IMR-90 (cell line): ENCODE measurements around the gene ITGB1BP1. TPM values are rescaled to one million over a fixed set of nuclear protein-coding genes. Genes with fewer than 3 reads are reported as not detected.

ENCODE experiments used
- ATAC-seq: fragments of 200-7000 bp; cut with Tn5 transposase; 2 replicates; pipeline ENCODE4 v1.9.1; 2020; ENCODE audit warnings: low read depth, mild to moderate bottlenecking, moderate library complexity
- BruUV-seq: library from RNA; stranded (reverse); fragments of 400-500 nt; replicated peaks from 2 replicates; lab custom pipeline; 2021; lab: Mats Ljungman, UMichigan
- CTCF ChIA-PET: fragments of 300-600 bp; formaldehyde crosslinking; extraction: SDS; loops from one replicate; lab custom pipeline; 2021; ENCODE audit warnings: antibody characterized with exemption; lab: Yijun Ruan, JAX
- POLR2A ChIA-PET: fragments of 300-600 bp; sonication (Branson Sonifier 250); formaldehyde crosslinking; loops from one replicate; lab custom pipeline; 2022; ENCODE audit warnings: antibody characterized with exemption; ENCODE audit not compliant: unreplicated experiment; lab: Charles Lee
- DNase-seq: peaks from one replicate; pipeline ENCODE4 v3.0.0; 2013
- H2AFZ ChIP-seq: replicated peaks from 2 replicates; pipeline ENCODE3; 2013; ENCODE audit warnings: low read length, mild to moderate bottlenecking; ENCODE audit not compliant: poor library complexity
- H2AK5ac ChIP-seq: 2 replicates; pipeline ENCODE4 v1.6.1; 2013; ENCODE audit warnings: low read depth, low read length, inconsistent platforms
- H2AK9ac ChIP-seq: replicated peaks from 2 replicates; pipeline ENCODE3; 2013; ENCODE audit warnings: mild to moderate bottlenecking, low read depth, low read length, moderate library complexity; ENCODE audit not compliant: poor library complexity
- H2BK120ac ChIP-seq: 2 replicates; pipeline ENCODE4 v1.6.1; 2013; ENCODE audit warnings: low read depth, low read length, inconsistent platforms
- H2BK15ac ChIP-seq: 3 replicates; pipeline ENCODE4 v1.6.1; 2013; ENCODE audit warnings: low read depth, low read length, inconsistent platforms
- H2BK20ac ChIP-seq: 2 replicates; pipeline ENCODE4 v1.6.1; 2013; ENCODE audit warnings: low read depth, mild to moderate bottlenecking, inconsistent platforms, low read length, moderate library complexity
- H2BK5ac ChIP-seq: 2 replicates; pipeline ENCODE4 v1.6.1; 2013; ENCODE audit warnings: mild to moderate bottlenecking, low read depth, low read length, inconsistent platforms; ENCODE audit not compliant: poor library complexity, severe bottlenecking
- H3K14ac ChIP-seq: replicated peaks from 2 replicates; pipeline ENCODE4 v1.6.1; 2013; ENCODE audit warnings: low read depth, low read length, inconsistent platforms
- H3K18ac ChIP-seq: 2 replicates; pipeline ENCODE4 v1.6.1; 2013; ENCODE audit warnings: low read depth, low read length, control low read depth
- H3K23ac ChIP-seq: 2 replicates; pipeline ENCODE4 v1.6.1; 2013; ENCODE audit warnings: low read depth, low read length, inconsistent platforms
- H3K27ac ChIP-seq: 2 replicates; pipeline ENCODE4 v1.5.1; 2013; ENCODE audit warnings: mild to moderate bottlenecking, control low read depth, low read length; ENCODE audit not compliant: insufficient read depth
- H3K27me3 ChIP-seq: 2 replicates; pipeline ENCODE4 v1.6.1; 2013; ENCODE audit warnings: low read length; ENCODE audit not compliant: control insufficient read depth, insufficient read depth
- H3K36me3 ChIP-seq: 2 replicates; pipeline ENCODE4 v1.6.1; 2013; ENCODE audit warnings: low read length, mixed read lengths; ENCODE audit not compliant: control insufficient read depth, insufficient read depth
- H3K4ac ChIP-seq: 2 replicates; pipeline ENCODE4 v1.6.1; 2013; ENCODE audit warnings: low read depth, low read length, inconsistent platforms
- H3K4me1 ChIP-seq: 2 replicates; pipeline ENCODE4 v1.6.1; 2013; ENCODE audit warnings: low read length, mixed read lengths; ENCODE audit not compliant: control insufficient read depth, insufficient read depth
- H3K4me2 ChIP-seq: 2 replicates; pipeline ENCODE4 v1.6.1; 2013; ENCODE audit warnings: low read depth, mild to moderate bottlenecking, control low read depth, low read length, moderate library complexity
- H3K4me3 ChIP-seq: 2 replicates; pipeline ENCODE4 v1.5.1; 2013; ENCODE audit warnings: low read depth, mild to moderate bottlenecking, control low read depth, low read length, moderate library complexity; ENCODE audit not compliant: insufficient read depth
- H3K56ac ChIP-seq: 2 replicates; pipeline ENCODE4 v1.6.1; 2013; ENCODE audit warnings: low read length, inconsistent platforms; ENCODE audit not compliant: insufficient read depth; ENCODE audit errors: extremely low read depth
- H3K79me1 ChIP-seq, 2 experiments: 2 replicates each; pipeline ENCODE4 v1.6.1; 2013; ENCODE audit warnings: low read length in 2 of 2, inconsistent platforms in 1 of 2, low read depth in 1 of 2
- H3K9ac ChIP-seq: 2 replicates; pipeline ENCODE4 v1.6.1; 2013; ENCODE audit warnings: low read depth, low read length, control low read depth
- H3K9me1 ChIP-seq: 2 replicates; pipeline ENCODE4 v1.6.1; 2013; ENCODE audit warnings: low read length, inconsistent platforms; ENCODE audit not compliant: insufficient read depth
- H3K9me3 ChIP-seq: 2 replicates; pipeline ENCODE4 v1.6.1; 2013; ENCODE audit warnings: low read length; ENCODE audit not compliant: control insufficient read depth, insufficient read depth
- H4K20me1 ChIP-seq: 2 replicates; pipeline ENCODE4 v1.6.1; 2013; ENCODE audit warnings: low read length, inconsistent platforms; ENCODE audit not compliant: insufficient read depth
- H4K5ac ChIP-seq: 2 replicates; pipeline ENCODE4 v1.6.1; 2013; ENCODE audit warnings: mild to moderate bottlenecking, low read depth, low read length, control low read depth
- H4K8ac ChIP-seq, 2 experiments: 2 replicates each; pipeline ENCODE4 v1.6.1; 2013; ENCODE audit warnings: low read depth in 2 of 2, low read length in 2 of 2, control low read depth in 1 of 2, inconsistent platforms in 1 of 2
- H4K91ac ChIP-seq: 2 replicates; pipeline ENCODE4 v1.6.1; 2013; ENCODE audit warnings: low read depth, low read length, inconsistent platforms; ENCODE audit not compliant: insufficient read depth
- BHLHE40 ChIP-seq: fragments of 150-350 bp; IDR thresholded peaks from 2 replicates; pipeline ENCODE4 v1.6.1; 2016; ENCODE audit warnings: mild to moderate bottlenecking, low read depth, low read length
- CEBPB ChIP-seq: IDR thresholded peaks from 2 replicates; pipeline ENCODE4 v1.6.1; 2012; ENCODE audit warnings: low read depth, low read length, improper control_type of control experiment
- CHD1 ChIP-seq: IDR thresholded peaks from 2 replicates; pipeline ENCODE4 v1.6.1; 2012; ENCODE audit warnings: low read depth, low read length, improper control_type of control experiment
- FOS ChIP-seq: fragments of 150-350 bp; IDR thresholded peaks from 2 replicates; pipeline ENCODE4 v1.6.1; 2016; ENCODE audit warnings: low read depth, low read length
- MAFK ChIP-seq: IDR thresholded peaks from 2 replicates; pipeline ENCODE4 v1.6.1; 2012; ENCODE audit warnings: low read depth, low read length, improper control_type of control experiment
- MXI1 ChIP-seq: IDR thresholded peaks from 2 replicates; pipeline ENCODE4 v1.6.1; 2012; ENCODE audit warnings: low read depth, mild to moderate bottlenecking, low read length, moderate library complexity, borderline replicate concordance
- NFE2L2 ChIP-seq: fragments of 150-350 bp; IDR thresholded peaks from 2 replicates; pipeline ENCODE4 v1.6.1; 2016; ENCODE audit warnings: low read depth, mild to moderate bottlenecking, low read length
- POLR2A ChIP-seq: IDR thresholded peaks from 2 replicates; pipeline ENCODE4 v1.6.1; 2012; ENCODE audit warnings: mild to moderate bottlenecking, low read depth, low read length
- RAD21 ChIP-seq: IDR thresholded peaks from 2 replicates; pipeline ENCODE4 v1.6.1; 2012; ENCODE audit warnings: low read length, improper control_type of control experiment
- RCOR1 ChIP-seq: IDR thresholded peaks from 2 replicates; pipeline ENCODE4 v1.6.1; 2012; ENCODE audit warnings: mild to moderate bottlenecking, low read length, improper control_type of control experiment; ENCODE audit not compliant: insufficient replicate concordance
- RFX5 ChIP-seq: IDR thresholded peaks from 2 replicates; pipeline ENCODE4 v1.8.0; 2012; ENCODE audit warnings: low read depth, mild to moderate bottlenecking, low read length, moderate library complexity
- SMC3 ChIP-seq: fragments of 150-350 bp; IDR thresholded peaks from 2 replicates; pipeline ENCODE4 v1.6.1; 2016; ENCODE audit warnings: low read depth, mild to moderate bottlenecking, antibody characterized with exemption, low read length, moderate library complexity
- WGBS, 2 experiments: methylation state at CpG; one replicate each; pipeline versions ENCODE4 v1.1.5 to v1.1.7; 2013; ENCODE audit warnings: missing lambda C conversion rate in 2 of 2; ENCODE audit not compliant: insufficient read length in 1 of 2; ENCODE audit errors: extremely low coverage in 2 of 2; 5-methylcytosine and 5-hydroxymethylcytosine counted together
- dilution Hi-C: fragments of 300-500 bp; cut with HindIII; formaldehyde crosslinking; loops from one replicate; pipeline ENCODE4 v1.14.3; 2018; ENCODE audit warnings: low sequenced_read_pairs; ENCODE audit not compliant: unreplicated experiment
- in situ Hi-C: fragments of 300-500 bp; cut with MboI; formaldehyde crosslinking; loops from 3 replicates; pipeline ENCODE4 v1.14.3; 2019; ENCODE audit warnings: low sequenced_read_pairs, inconsistent platforms, mixed read lengths
- intact Hi-C: fragments of 100-400 bp; cut with micrococcal nuclease; formaldehyde crosslinking; loops from 2 replicates; pipeline ENCODE4 v1.10.0; 2022
- polyA plus RNA-seq, 3 experiments: library from polyadenylated mRNA; depleted of rRNA; stranded (reverse); fragments of >200 nt; gene quantifications; 2 replicates each; pipeline ENCODE4 v1.2.3, GENCODE V29; 2012; ENCODE audit warnings: low replicate concordance in 1 of 3
- total RNA-seq: library from RNA; depleted of rRNA; stranded (reverse); fragments of >200 nt; gene quantifications from 2 replicates; pipeline ENCODE4 v1.2.3, GENCODE V29; 2012
- TF ChIP-seq, protein P1 (sequence below): fragments of 150-350 bp; IDR thresholded peaks from 2 replicates; pipeline ENCODE4 v1.6.1; 2017; ENCODE audit warnings: mild to moderate bottlenecking, antibody characterized with exemption, low read length, low read depth
- TF ChIP-seq, protein P2 (sequence below): conservative IDR thresholded peaks from 2 replicates; pipeline ENCODE4 v1.5.1; 2012; ENCODE audit warnings: mild to moderate bottlenecking, low read depth, low read length, improper control_type of control experiment

ITGB1BP1 gene
- total and polyA plus RNA-seq, 2 of the 4 experiments (the other 2 are of a cell fraction): 48.6 to 88.1 TPM

DNA sequence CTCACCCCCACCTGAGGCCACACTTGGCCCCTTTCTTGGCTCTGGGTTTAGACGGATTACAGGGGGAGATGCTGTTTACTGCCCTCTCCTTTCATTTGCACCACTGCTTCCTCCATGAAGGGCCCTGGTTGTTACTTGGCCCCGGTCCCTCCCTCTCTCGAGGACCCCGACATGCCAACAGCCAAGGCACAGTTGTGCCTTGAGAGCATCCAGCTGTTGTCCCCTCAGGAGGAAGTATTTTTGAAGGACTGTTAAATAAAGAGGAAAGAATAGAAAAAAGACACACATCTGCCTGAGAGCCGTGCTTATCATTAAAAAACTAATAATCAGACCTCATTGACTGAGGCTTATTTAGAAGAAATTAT is 44.0 kb downstream of the ITGB1BP1 start:
- Histone ChIP-seq H3K79me1 (peaks cover 18 to 69% of the 10 kb centered on the region in 2 experiments), H3K4me2 (no peak overlapping the region), H3K9me3 (no peaks in the 10 kb centered on the region), H2AK9ac (no peak overlapping the region), H2AK5ac (peak overlapping the region; percentile 59), H2BK20ac (peak overlapping the region; percentile 70; the same call in 1 of the 2 replicates), H3K9me1 (peaks cover 29% of the 10 kb centered on the region), H2AFZ (no peak overlapping the region), H3K14ac (no peak overlapping the region; the same call in 1 of the 2 replicates), H2BK15ac (no peak overlapping the region), H2BK120ac (0 out of 2 replicates have a peak overlapping the region, but pooled peaks have one; percentile 12), H3K4me1 (peaks cover 31% of the 10 kb centered on the region), H3K27me3 (no peaks in the 10 kb centered on the region), H3K18ac (0 out of 2 replicates have a peak overlapping the region, but pooled peaks have one; percentile 24), H4K8ac (peak overlapping the region; percentile 1 to 51; a peak in 3 of 4 replicates), H3K4ac (peak overlapping the region; percentile 73; the same call in 1 of the 2 replicates), H4K20me1 (peaks cover 8% of the 10 kb centered on the region; the same call in 1 of the 2 replicates), H3K23ac (no peak overlapping the region), H3K27ac (peak overlapping the region; percentile 59; the same call in 1 of the 2 replicates), H3K4me3 (no peak overlapping the region), H3K56ac (no peak overlapping the region), H3K9ac (no peak overlapping the region), H4K91ac (peak overlapping the region; percentile 37; the same call in 1 of the 2 replicates), H4K5ac (peak overlapping the region; percentile 31), H3K36me3 (peaks cover 21% of the 10 kb centered on the region), H2BK5ac (peak overlapping the region; percentile 83)
- no TSS peak for BruUV-seq
- POLR2A ChIA-PET: no interaction called here
- intact Hi-C loops: no loop called here
- no CpG with 5 or more reads among the region's 5 CpGs for WGBS, 2 experiments
- dilution Hi-C loops: no loop called here
- no peak for ATAC-seq
- TF ChIP-seq RAD21: no peak
- TF ChIP-seq, protein P1, sequence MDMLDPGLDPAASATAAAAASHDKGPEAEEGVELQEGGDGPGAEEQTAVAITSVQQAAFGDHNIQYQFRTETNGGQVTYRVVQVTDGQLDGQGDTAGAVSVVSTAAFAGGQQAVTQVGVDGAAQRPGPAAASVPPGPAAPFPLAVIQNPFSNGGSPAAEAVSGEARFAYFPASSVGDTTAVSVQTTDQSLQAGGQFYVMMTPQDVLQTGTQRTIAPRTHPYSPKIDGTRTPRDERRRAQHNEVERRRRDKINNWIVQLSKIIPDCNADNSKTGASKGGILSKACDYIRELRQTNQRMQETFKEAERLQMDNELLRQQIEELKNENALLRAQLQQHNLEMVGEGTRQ: no peak
- no peak for TF ChIP-seq NFE2L2
- no peak for TF ChIP-seq MAFK
- TF ChIP-seq, protein P2, sequence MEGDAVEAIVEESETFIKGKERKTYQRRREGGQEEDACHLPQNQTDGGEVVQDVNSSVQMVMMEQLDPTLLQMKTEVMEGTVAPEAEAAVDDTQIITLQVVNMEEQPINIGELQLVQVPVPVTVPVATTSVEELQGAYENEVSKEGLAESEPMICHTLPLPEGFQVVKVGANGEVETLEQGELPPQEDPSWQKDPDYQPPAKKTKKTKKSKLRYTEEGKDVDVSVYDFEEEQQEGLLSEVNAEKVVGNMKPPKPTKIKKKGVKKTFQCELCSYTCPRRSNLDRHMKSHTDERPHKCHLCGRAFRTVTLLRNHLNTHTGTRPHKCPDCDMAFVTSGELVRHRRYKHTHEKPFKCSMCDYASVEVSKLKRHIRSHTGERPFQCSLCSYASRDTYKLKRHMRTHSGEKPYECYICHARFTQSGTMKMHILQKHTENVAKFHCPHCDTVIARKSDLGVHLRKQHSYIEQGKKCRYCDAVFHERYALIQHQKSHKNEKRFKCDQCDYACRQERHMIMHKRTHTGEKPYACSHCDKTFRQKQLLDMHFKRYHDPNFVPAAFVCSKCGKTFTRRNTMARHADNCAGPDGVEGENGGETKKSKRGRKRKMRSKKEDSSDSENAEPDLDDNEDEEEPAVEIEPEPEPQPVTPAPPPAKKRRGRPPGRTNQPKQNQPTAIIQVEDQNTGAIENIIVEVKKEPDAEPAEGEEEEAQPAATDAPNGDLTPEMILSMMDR: no peak
- no peak for TF ChIP-seq CEBPB
- no peak for TF ChIP-seq RCOR1
- no peak for TF ChIP-seq SMC3
- no peak for TF ChIP-seq POLR2A
- TF ChIP-seq FOS: no peak
- TF ChIP-seq RFX5: no peak
- TF ChIP-seq BHLHE40: no peak
- TF ChIP-seq MXI1: no peak
- no peak for TF ChIP-seq CHD1
- in situ Hi-C loops: loop anchor here (10.0 kb wide), 1 partner anchor 235 kb away; no protein-coding TSS in a partner anchor
- CTCF ChIA-PET: no interaction called here
- no peak for DNase-seq
